IMR-90 (cell line): ENCODE measurements around the gene BBS12. TPM values are rescaled to one million over a fixed set of nuclear protein-coding genes. Genes with fewer than 3 reads are reported as not detected.

Source experiments
- ATAC-seq: fragments of 200-7000 bp; cut with Tn5 transposase; 2 replicates; pipeline ENCODE4 v1.9.1; 2020; ENCODE audit warnings: low read depth, mild to moderate bottlenecking, moderate library complexity
- BruUV-seq: library from RNA; stranded (reverse); fragments of 400-500 nt; replicated peaks from 2 replicates; lab custom pipeline; 2021; lab: Mats Ljungman, UMichigan
- CTCF ChIA-PET: fragments of 300-600 bp; formaldehyde crosslinking; extraction: SDS; loops from one replicate; lab custom pipeline; 2021; ENCODE audit warnings: antibody characterized with exemption; lab: Yijun Ruan, JAX
- POLR2A ChIA-PET: fragments of 300-600 bp; sonication (Branson Sonifier 250); formaldehyde crosslinking; loops from one replicate; lab custom pipeline; 2022; ENCODE audit warnings: antibody characterized with exemption; ENCODE audit not compliant: unreplicated experiment; lab: Charles Lee
- DNase-seq: peaks from one replicate; pipeline ENCODE4 v3.0.0; 2013
- H2AFZ ChIP-seq: replicated peaks from 2 replicates; pipeline ENCODE3; 2013; ENCODE audit warnings: low read length, mild to moderate bottlenecking; ENCODE audit not compliant: poor library complexity
- H2AK5ac ChIP-seq: 2 replicates; pipeline ENCODE4 v1.6.1; 2013; ENCODE audit warnings: low read depth, low read length, inconsistent platforms
- H2AK9ac ChIP-seq: replicated peaks from 2 replicates; pipeline ENCODE3; 2013; ENCODE audit warnings: mild to moderate bottlenecking, low read depth, low read length, moderate library complexity; ENCODE audit not compliant: poor library complexity
- H2BK120ac ChIP-seq: 2 replicates; pipeline ENCODE4 v1.6.1; 2013; ENCODE audit warnings: low read depth, low read length, inconsistent platforms
- H2BK15ac ChIP-seq: 3 replicates; pipeline ENCODE4 v1.6.1; 2013; ENCODE audit warnings: low read depth, low read length, inconsistent platforms
- H2BK20ac ChIP-seq: 2 replicates; pipeline ENCODE4 v1.6.1; 2013; ENCODE audit warnings: low read depth, mild to moderate bottlenecking, inconsistent platforms, low read length, moderate library complexity
- H2BK5ac ChIP-seq: 2 replicates; pipeline ENCODE4 v1.6.1; 2013; ENCODE audit warnings: mild to moderate bottlenecking, low read depth, low read length, inconsistent platforms; ENCODE audit not compliant: poor library complexity, severe bottlenecking
- H3K14ac ChIP-seq: replicated peaks from 2 replicates; pipeline ENCODE4 v1.6.1; 2013; ENCODE audit warnings: low read depth, low read length, inconsistent platforms
- H3K18ac ChIP-seq: 2 replicates; pipeline ENCODE4 v1.6.1; 2013; ENCODE audit warnings: low read depth, low read length, control low read depth
- H3K23ac ChIP-seq: 2 replicates; pipeline ENCODE4 v1.6.1; 2013; ENCODE audit warnings: low read depth, low read length, inconsistent platforms
- H3K27ac ChIP-seq: 2 replicates; pipeline ENCODE4 v1.5.1; 2013; ENCODE audit warnings: mild to moderate bottlenecking, control low read depth, low read length; ENCODE audit not compliant: insufficient read depth
- H3K27me3 ChIP-seq: 2 replicates; pipeline ENCODE4 v1.6.1; 2013; ENCODE audit warnings: low read length; ENCODE audit not compliant: control insufficient read depth, insufficient read depth
- H3K36me3 ChIP-seq: 2 replicates; pipeline ENCODE4 v1.6.1; 2013; ENCODE audit warnings: low read length, mixed read lengths; ENCODE audit not compliant: control insufficient read depth, insufficient read depth
- H3K4ac ChIP-seq: 2 replicates; pipeline ENCODE4 v1.6.1; 2013; ENCODE audit warnings: low read depth, low read length, inconsistent platforms
- H3K4me1 ChIP-seq: 2 replicates; pipeline ENCODE4 v1.6.1; 2013; ENCODE audit warnings: low read length, mixed read lengths; ENCODE audit not compliant: control insufficient read depth, insufficient read depth
- H3K4me2 ChIP-seq: 2 replicates; pipeline ENCODE4 v1.6.1; 2013; ENCODE audit warnings: low read depth, mild to moderate bottlenecking, control low read depth, low read length, moderate library complexity
- H3K4me3 ChIP-seq: 2 replicates; pipeline ENCODE4 v1.5.1; 2013; ENCODE audit warnings: low read depth, mild to moderate bottlenecking, control low read depth, low read length, moderate library complexity; ENCODE audit not compliant: insufficient read depth
- H3K56ac ChIP-seq: 2 replicates; pipeline ENCODE4 v1.6.1; 2013; ENCODE audit warnings: low read length, inconsistent platforms; ENCODE audit not compliant: insufficient read depth; ENCODE audit errors: extremely low read depth
- H3K79me1 ChIP-seq, 2 experiments: 2 replicates each; pipeline ENCODE4 v1.6.1; 2013; ENCODE audit warnings: low read length in 2 of 2, inconsistent platforms in 1 of 2, low read depth in 1 of 2
- H3K9ac ChIP-seq: 2 replicates; pipeline ENCODE4 v1.6.1; 2013; ENCODE audit warnings: low read depth, low read length, control low read depth
- H3K9me1 ChIP-seq: 2 replicates; pipeline ENCODE4 v1.6.1; 2013; ENCODE audit warnings: low read length, inconsistent platforms; ENCODE audit not compliant: insufficient read depth
- H3K9me3 ChIP-seq: 2 replicates; pipeline ENCODE4 v1.6.1; 2013; ENCODE audit warnings: low read length; ENCODE audit not compliant: control insufficient read depth, insufficient read depth
- H4K20me1 ChIP-seq: 2 replicates; pipeline ENCODE4 v1.6.1; 2013; ENCODE audit warnings: low read length, inconsistent platforms; ENCODE audit not compliant: insufficient read depth
- H4K5ac ChIP-seq: 2 replicates; pipeline ENCODE4 v1.6.1; 2013; ENCODE audit warnings: mild to moderate bottlenecking, low read depth, low read length, control low read depth
- H4K8ac ChIP-seq, 2 experiments: 2 replicates each; pipeline ENCODE4 v1.6.1; 2013; ENCODE audit warnings: low read depth in 2 of 2, low read length in 2 of 2, control low read depth in 1 of 2, inconsistent platforms in 1 of 2
- H4K91ac ChIP-seq: 2 replicates; pipeline ENCODE4 v1.6.1; 2013; ENCODE audit warnings: low read depth, low read length, inconsistent platforms; ENCODE audit not compliant: insufficient read depth
- BHLHE40 ChIP-seq: fragments of 150-350 bp; IDR thresholded peaks from 2 replicates; pipeline ENCODE4 v1.6.1; 2016; ENCODE audit warnings: mild to moderate bottlenecking, low read depth, low read length
- CEBPB ChIP-seq: IDR thresholded peaks from 2 replicates; pipeline ENCODE4 v1.6.1; 2012; ENCODE audit warnings: low read depth, low read length, improper control_type of control experiment
- CHD1 ChIP-seq: IDR thresholded peaks from 2 replicates; pipeline ENCODE4 v1.6.1; 2012; ENCODE audit warnings: low read depth, low read length, improper control_type of control experiment
- CTCF ChIP-seq: conservative IDR thresholded peaks from 2 replicates; pipeline ENCODE4 v1.5.1; 2012; ENCODE audit warnings: mild to moderate bottlenecking, low read depth, low read length, improper control_type of control experiment
- ELK1 ChIP-seq: fragments of 150-350 bp; IDR thresholded peaks from 2 replicates; pipeline ENCODE4 v1.6.1; 2016; ENCODE audit warnings: low read depth, mild to moderate bottlenecking, low read length, moderate library complexity, borderline replicate concordance
- FOS ChIP-seq: fragments of 150-350 bp; IDR thresholded peaks from 2 replicates; pipeline ENCODE4 v1.6.1; 2016; ENCODE audit warnings: low read depth, low read length
- MAFK ChIP-seq: IDR thresholded peaks from 2 replicates; pipeline ENCODE4 v1.6.1; 2012; ENCODE audit warnings: low read depth, low read length, improper control_type of control experiment
- MAZ ChIP-seq: IDR thresholded peaks from 2 replicates; pipeline ENCODE4 v1.6.1; 2012; ENCODE audit warnings: low read depth, mild to moderate bottlenecking, low read length, improper control_type of control experiment, moderate library complexity, borderline replicate concordance
- MXI1 ChIP-seq: IDR thresholded peaks from 2 replicates; pipeline ENCODE4 v1.6.1; 2012; ENCODE audit warnings: low read depth, mild to moderate bottlenecking, low read length, moderate library complexity, borderline replicate concordance
- NFE2L2 ChIP-seq: fragments of 150-350 bp; IDR thresholded peaks from 2 replicates; pipeline ENCODE4 v1.6.1; 2016; ENCODE audit warnings: low read depth, mild to moderate bottlenecking, low read length
- POLR2A ChIP-seq: IDR thresholded peaks from 2 replicates; pipeline ENCODE4 v1.6.1; 2012; ENCODE audit warnings: mild to moderate bottlenecking, low read depth, low read length
- RAD21 ChIP-seq: IDR thresholded peaks from 2 replicates; pipeline ENCODE4 v1.6.1; 2012; ENCODE audit warnings: low read length, improper control_type of control experiment
- RCOR1 ChIP-seq: IDR thresholded peaks from 2 replicates; pipeline ENCODE4 v1.6.1; 2012; ENCODE audit warnings: mild to moderate bottlenecking, low read length, improper control_type of control experiment; ENCODE audit not compliant: insufficient replicate concordance
- RFX5 ChIP-seq: IDR thresholded peaks from 2 replicates; pipeline ENCODE4 v1.8.0; 2012; ENCODE audit warnings: low read depth, mild to moderate bottlenecking, low read length, moderate library complexity
- USF2 ChIP-seq: fragments of 150-350 bp; IDR thresholded peaks from 2 replicates; pipeline ENCODE4 v1.6.1; 2017; ENCODE audit warnings: mild to moderate bottlenecking, antibody characterized with exemption, low read length, low read depth
- WGBS, 2 experiments: methylation state at CpG; one replicate each; pipeline versions ENCODE4 v1.1.5 to v1.1.7; 2013; ENCODE audit warnings: missing lambda C conversion rate in 2 of 2; ENCODE audit not compliant: insufficient read length in 1 of 2; ENCODE audit errors: extremely low coverage in 2 of 2; 5-methylcytosine and 5-hydroxymethylcytosine counted together
- dilution Hi-C: fragments of 300-500 bp; cut with HindIII; formaldehyde crosslinking; loops from one replicate; pipeline ENCODE4 v1.14.3; 2018; ENCODE audit warnings: low sequenced_read_pairs; ENCODE audit not compliant: unreplicated experiment
- in situ Hi-C: fragments of 300-500 bp; cut with MboI; formaldehyde crosslinking; loops from 3 replicates; pipeline ENCODE4 v1.14.3; 2019; ENCODE audit warnings: low sequenced_read_pairs, inconsistent platforms, mixed read lengths
- intact Hi-C: fragments of 100-400 bp; cut with micrococcal nuclease; formaldehyde crosslinking; loops from 2 replicates; pipeline ENCODE4 v1.10.0; 2022
- polyA plus RNA-seq, 3 experiments: library from polyadenylated mRNA; depleted of rRNA; stranded (reverse); fragments of >200 nt; gene quantifications; 2 replicates each; pipeline ENCODE4 v1.2.3, GENCODE V29; 2012; ENCODE audit warnings: low replicate concordance in 1 of 3
- total RNA-seq: library from RNA; depleted of rRNA; stranded (reverse); fragments of >200 nt; gene quantifications from 2 replicates; pipeline ENCODE4 v1.2.3, GENCODE V29; 2012

BBS12 gene
- total and polyA plus RNA-seq, 2 of the 4 experiments (the other 2 are of a cell fraction): 1.1 to 5.9 TPM

DNA sequence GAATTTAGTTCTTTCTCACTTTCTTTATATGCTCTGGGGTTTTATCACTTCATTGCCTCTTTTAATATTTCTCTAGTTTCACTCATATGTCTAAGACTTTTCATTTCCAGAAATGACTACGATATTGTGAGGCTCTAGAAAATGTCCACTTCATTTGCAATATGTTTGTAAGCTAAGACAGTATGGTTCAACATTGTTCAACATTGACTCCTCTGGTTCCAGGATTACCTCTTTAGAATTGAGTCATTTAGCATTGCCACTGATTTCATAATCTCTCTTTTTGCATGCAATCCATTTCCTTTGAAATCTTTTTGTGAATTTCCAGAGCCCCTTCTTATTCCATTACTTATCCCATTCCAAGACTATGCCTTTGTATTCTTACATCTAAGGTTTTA is 32.3 kb downstream of the BBS12 start:
- POLR2A ChIA-PET: no interaction called here
- intact Hi-C loops: loop anchor here (2.0 kb wide), 2 partner anchors 14 to 64 kb away; no protein-coding TSS in a partner anchor
- no peak for TF ChIP-seq BHLHE40
- TF ChIP-seq NFE2L2: no peak
- TF ChIP-seq FOS: peak; percentile 87
- TF ChIP-seq MAFK: peak; percentile 28; the same call in 1 of the 2 replicates
- no peak for TF ChIP-seq CTCF
- TF ChIP-seq RAD21: peak; percentile 15; the same call in 1 of the 2 replicates
- TF ChIP-seq MAZ: no peak
- peak; percentile 84; the same call in 1 of the 2 replicates for TF ChIP-seq CHD1
- TF ChIP-seq RCOR1: peak; percentile 41
- no peak for TF ChIP-seq MXI1
- no peak for TF ChIP-seq RFX5
- TF ChIP-seq POLR2A: peak; percentile 33; the same call in 1 of the 2 replicates
- peak; percentile 99 for TF ChIP-seq CEBPB
- no peak for TF ChIP-seq ELK1
- TF ChIP-seq USF2: no peak

More for the DNA sequence above, 32.3 kb downstream of the BBS12 start:
- peak overlapping the region; percentile 45; the same call in 1 of the 2 replicates for H3K18ac ChIP-seq
- no peak overlapping the region for H2AFZ ChIP-seq
- peak overlapping the region; percentile 64 for H3K56ac ChIP-seq
- no peak overlapping the region for H3K14ac ChIP-seq
- no peaks in the 10 kb centered on the region for H3K36me3 ChIP-seq
- dilution Hi-C loops: loop anchor here (25.0 kb wide), 1 partner anchor 147 kb away; the partner anchor contains the start of gene NUDT6
- BruUV-seq: no TSS peak
- H3K4me3 ChIP-seq: no peak overlapping the region
- H3K4me1 ChIP-seq: peaks cover 4% of the 10 kb centered on the region; the same call in 1 of the 2 replicates
- H2AK9ac ChIP-seq: no peak overlapping the region
- peak overlapping the region in 1 of 2 experiments; percentile 70; a peak in 2 of 4 replicates for H4K8ac ChIP-seq
- H2BK15ac ChIP-seq: no peak overlapping the region
- DNase-seq (peak; percentile 92), ATAC-seq (peak; percentile 57)
- H2BK20ac ChIP-seq: peak overlapping the region; percentile 5; the same call in 1 of the 2 replicates
- H3K9me1 ChIP-seq: peaks cover 3% of the 10 kb centered on the region; the same call in 1 of the 2 replicates
- no peaks in the 10 kb centered on the region for H4K20me1 ChIP-seq
- H4K5ac ChIP-seq: peak overlapping the region; percentile 0; the same call in 1 of the 2 replicates
- H2BK120ac ChIP-seq: peak overlapping the region; percentile 92
- peak overlapping the region; percentile 34; the same call in 1 of the 2 replicates for H3K4ac ChIP-seq
- H3K79me1 ChIP-seq: peaks cover 0 to 3% of the 10 kb centered on the region in 2 experiments; a peak in 1 of 4 replicates
- CTCF ChIA-PET: interaction anchor here (1.0 kb wide), 1 partner anchor 149 kb away, joined by 4 read pairs; no protein-coding TSS in a partner anchor
- WGBS, 2 experiments: no CpG with 5 or more reads among the region's 1 CpG
- no peak overlapping the region for H2AK5ac ChIP-seq
- peak overlapping the region; percentile 55; the same call in 1 of the 2 replicates for H3K27ac ChIP-seq
- in situ Hi-C loops: no loop called here
- peak overlapping the region; percentile 87 for H3K4me2 ChIP-seq
- H3K9me3 ChIP-seq: no peaks in the 10 kb centered on the region
- H3K9ac ChIP-seq: peak overlapping the region; percentile 77; the same call in 1 of the 2 replicates
- H3K23ac ChIP-seq: peak overlapping the region; percentile 19; the same call in 1 of the 2 replicates
- no peak overlapping the region for H4K91ac ChIP-seq
- H3K27me3 ChIP-seq: no peaks in the 10 kb centered on the region
- peak overlapping the region; percentile 98 for H2BK5ac ChIP-seq
